ENCODE measurements around the gene NTM. TPM values are rescaled to one million over a fixed set of nuclear protein-coding genes. Genes with fewer than 3 reads are reported as not detected.

NTM gene
- total RNA-seq, 3 donors from 2014 or later, result not detected

- H3K27me3 Mint-ChIP-seq (ENCODE audit: low read depth), result no peaks in the 10 kb centered on the region
- DNase-seq (no peak), ATAC-seq (no peak)
- H3K36me3 Mint-ChIP-seq (ENCODE audit: insufficient read depth), result no peaks in the 10 kb centered on the region
- H3K9me3 Mint-ChIP-seq, result no peaks in the 10 kb centered on the region
- H3K4me1 Mint-ChIP-seq (ENCODE audit: low read depth), result no peaks in the 10 kb centered on the region
- no peak overlapping the region for H3K4me3 Mint-ChIP-seq
These were observed 426.1 kb downstream of the NTM start for GRCh38 chr11:131796541-131796940.

- Mint-ChIP-seq H3K36me3 (ENCODE audit: insufficient read depth) (no peaks in the 10 kb centered on the region), H3K27me3 (ENCODE audit: low read depth) (no peaks in the 10 kb centered on the region), H3K4me1 (ENCODE audit: low read depth) (no peaks in the 10 kb centered on the region), H3K9me3 (no peaks in the 10 kb centered on the region), H3K4me3 (no peak overlapping the region)
- ATAC-seq (no peak), DNase-seq (no peak)
These were observed 430.0 kb downstream of the NTM start for GRCh38 chr11:131800452-131800851.

- H3K4me3 Mint-ChIP-seq, result no peak overlapping the region
- DNase-seq (no peak), ATAC-seq (no peak)
- no peaks in the 10 kb centered on the region for H3K27me3 Mint-ChIP-seq (ENCODE audit: low read depth)
- no peaks in the 10 kb centered on the region for H3K4me1 Mint-ChIP-seq (ENCODE audit: low read depth)
- H3K36me3 Mint-ChIP-seq (ENCODE audit: insufficient read depth), result no peaks in the 10 kb centered on the region
- H3K9me3 Mint-ChIP-seq, result no peaks in the 10 kb centered on the region
These were observed 432.2 kb downstream of the NTM start for GRCh38 chr11:131802440-131803115.

GRCh38 chr11:131807876-131808275 lies 437.5 kb downstream of the NTM start:
- ATAC-seq, result no peak
- Mint-ChIP-seq H3K4me1 (ENCODE audit: low read depth) (no peaks in the 10 kb centered on the region), H3K4me3 (no peak overlapping the region), H3K9me3 (no peaks in the 10 kb centered on the region), H3K27me3 (ENCODE audit: low read depth) (no peaks in the 10 kb centered on the region), H3K36me3 (ENCODE audit: insufficient read depth) (no peaks in the 10 kb centered on the region)
- no peak for DNase-seq

GRCh38 chr11:131808470-131808869 lies 438.1 kb downstream of the NTM start:
- no peak overlapping the region for H3K4me3 Mint-ChIP-seq

GRCh38 chr11:131809203-131809918 lies 438.9 kb downstream of the NTM start:
- no peak for DNase-seq
- Mint-ChIP-seq H3K4me3 (no peak overlapping the region), H3K9me3 (no peaks in the 10 kb centered on the region), H3K36me3 (ENCODE audit: insufficient read depth) (no peaks in the 10 kb centered on the region), H3K27me3 (ENCODE audit: low read depth) (no peaks in the 10 kb centered on the region), H3K4me1 (ENCODE audit: low read depth) (no peaks in the 10 kb centered on the region)
- ATAC-seq, result no peak

More at GRCh38 chr11:131808470-131808869, 438.1 kb downstream of the NTM start:
- no peaks in the 10 kb centered on the region for H3K9me3 Mint-ChIP-seq
- H3K36me3 Mint-ChIP-seq (ENCODE audit: insufficient read depth), result no peaks in the 10 kb centered on the region
- H3K4me1 Mint-ChIP-seq (ENCODE audit: low read depth), result no peaks in the 10 kb centered on the region
- ATAC-seq (no peak), DNase-seq (no peak)
- no peaks in the 10 kb centered on the region for H3K27me3 Mint-ChIP-seq (ENCODE audit: low read depth)

- Mint-ChIP-seq H3K36me3 (ENCODE audit: insufficient read depth) (no peaks in the 10 kb centered on the region), H3K27me3 (ENCODE audit: low read depth) (no peaks in the 10 kb centered on the region), H3K4me3 (no peak overlapping the region), H3K4me1 (ENCODE audit: low read depth) (no peaks in the 10 kb centered on the region), H3K9me3 (no peaks in the 10 kb centered on the region)
- DNase-seq (no peak), ATAC-seq (no peak)
These were observed 440.1 kb downstream of the NTM start for GRCh38 chr11:131810541-131810940.

GRCh38 chr11:131811383-131811782 lies 441.0 kb downstream of the NTM start:
- no peaks in the 10 kb centered on the region for H3K9me3 Mint-ChIP-seq
- no peaks in the 10 kb centered on the region for H3K4me1 Mint-ChIP-seq (ENCODE audit: low read depth)
- H3K27me3 Mint-ChIP-seq (ENCODE audit: low read depth), result no peaks in the 10 kb centered on the region
- ATAC-seq, result no peak
- H3K4me3 Mint-ChIP-seq, result no peak overlapping the region
- no peak for DNase-seq
- H3K36me3 Mint-ChIP-seq (ENCODE audit: insufficient read depth), result no peaks in the 10 kb centered on the region

GRCh38 chr11:131814108-131814507 lies 443.7 kb downstream of the NTM start:
- Mint-ChIP-seq H3K27me3 (ENCODE audit: low read depth) (no peaks in the 10 kb centered on the region), H3K36me3 (ENCODE audit: insufficient read depth) (no peaks in the 10 kb centered on the region), H3K4me1 (ENCODE audit: low read depth) (no peaks in the 10 kb centered on the region), H3K9me3 (no peaks in the 10 kb centered on the region), H3K4me3 (no peak overlapping the region)
- ATAC-seq, result no peak
- DNase-seq, result no peak

- Mint-ChIP-seq H3K27me3 (ENCODE audit: low read depth) (no peaks in the 10 kb centered on the region), H3K9me3 (no peaks in the 10 kb centered on the region), H3K36me3 (ENCODE audit: insufficient read depth) (no peaks in the 10 kb centered on the region), H3K4me1 (ENCODE audit: low read depth) (no peaks in the 10 kb centered on the region), H3K4me3 (no peak overlapping the region)
- no peak for ATAC-seq
- no peak for DNase-seq
These were observed 445.2 kb downstream of the NTM start for GRCh38 chr11:131815590-131815989.

- Mint-ChIP-seq H3K4me3 (no peak overlapping the region), H3K27me3 (ENCODE audit: low read depth) (no peaks in the 10 kb centered on the region)
- no peak for ATAC-seq
These were observed 445.6 kb downstream of the NTM start for GRCh38 chr11:131816051-131816450.

GRCh38 chr11:131817687-131818188 lies 447.3 kb downstream of the NTM start:
- no peak for ATAC-seq
- H3K4me3 Mint-ChIP-seq, result no peak overlapping the region
- H3K4me1 Mint-ChIP-seq (ENCODE audit: low read depth), result no peaks in the 10 kb centered on the region
- H3K9me3 Mint-ChIP-seq, result no peaks in the 10 kb centered on the region
- DNase-seq, result no peak
- no peaks in the 10 kb centered on the region for H3K27me3 Mint-ChIP-seq (ENCODE audit: low read depth)
- H3K36me3 Mint-ChIP-seq (ENCODE audit: insufficient read depth), result no peaks in the 10 kb centered on the region

More at GRCh38 chr11:131816051-131816450, 445.6 kb downstream of the NTM start:
- Mint-ChIP-seq H3K9me3 (no peaks in the 10 kb centered on the region), H3K4me1 (ENCODE audit: low read depth) (no peaks in the 10 kb centered on the region), H3K36me3 (ENCODE audit: insufficient read depth) (no peaks in the 10 kb centered on the region)
- no peak for DNase-seq

GRCh38 chr11:131819865-131820264 lies 449.4 kb downstream of the NTM start:
- Mint-ChIP-seq H3K4me3 (no peak overlapping the region), H3K36me3 (ENCODE audit: insufficient read depth) (no peaks in the 10 kb centered on the region), H3K27me3 (ENCODE audit: low read depth) (no peaks in the 10 kb centered on the region), H3K4me1 (ENCODE audit: low read depth) (no peaks in the 10 kb centered on the region), H3K9me3 (peaks cover 3% of the 10 kb centered on the region)
- DNase-seq (no peak), ATAC-seq (no peak)

GRCh38 chr11:131822506-131822905 lies 452.1 kb downstream of the NTM start:
- no peaks in the 10 kb centered on the region for H3K4me1 Mint-ChIP-seq (ENCODE audit: low read depth)
- DNase-seq (no peak), ATAC-seq (no peak)
- no peaks in the 10 kb centered on the region for H3K27me3 Mint-ChIP-seq (ENCODE audit: low read depth)
- peaks cover 3% of the 10 kb centered on the region for H3K9me3 Mint-ChIP-seq
- H3K36me3 Mint-ChIP-seq (ENCODE audit: insufficient read depth), result no peaks in the 10 kb centered on the region
- H3K4me3 Mint-ChIP-seq, result no peak overlapping the region

- H3K9me3 Mint-ChIP-seq, result peaks cover 3% of the 10 kb centered on the region
- H3K27me3 Mint-ChIP-seq (ENCODE audit: low read depth), result no peaks in the 10 kb centered on the region
- DNase-seq (no peak), ATAC-seq (no peak)
- H3K4me3 Mint-ChIP-seq, result no peak overlapping the region
- no peaks in the 10 kb centered on the region for H3K4me1 Mint-ChIP-seq (ENCODE audit: low read depth)
- H3K36me3 Mint-ChIP-seq (ENCODE audit: insufficient read depth), result no peaks in the 10 kb centered on the region
These were observed 453.4 kb downstream of the NTM start for GRCh38 chr11:131823772-131824171.

Measured in activated T-cell treated with anti-CD3 and anti-CD28 coated beads, Interleukin-2, amount 50 U/mL, for 4 hours (primary cell).